Cardiac fibroblast (primary cell): ENCODE results near the gene FRAT2.
A peak's percentile ranks its signal among the peaks of the same experiment; 100 is the strongest.
"Not testable (repeated sequence)": the region's sequence is repeated elsewhere in the genome, so short reads cannot be mapped to it uniquely, and the experiment has no call there.

Experiments used
- DNase-seq, 2 donors: peaks; one replicate each; pipeline versions ENCODE4 v3.0.0 to v3.0.0-alpha.2; 2010; ENCODE audit warnings: low read depth in 2 of 2
- H3K4me3 ChIP-seq, 2 donors: replicated peaks in 1 of 2; 1 replicate in 1 of 2; 2 replicates in 1 of 2; pipeline ENCODE4 v1.5.1; 2011; ENCODE audit warnings: low read depth in 2 of 2, low read length in 2 of 2, mild to moderate bottlenecking in 2 of 2, moderate library complexity in 1 of 2
- TF ChIP-seq, protein P1 (sequence below): IDR thresholded peaks from one replicate; pipeline ENCODE4 v1.5.1; 2011; ENCODE audit warnings: low read depth, mild to moderate bottlenecking, low read length, inconsistent platforms

Gene FRAT2

DNA sequence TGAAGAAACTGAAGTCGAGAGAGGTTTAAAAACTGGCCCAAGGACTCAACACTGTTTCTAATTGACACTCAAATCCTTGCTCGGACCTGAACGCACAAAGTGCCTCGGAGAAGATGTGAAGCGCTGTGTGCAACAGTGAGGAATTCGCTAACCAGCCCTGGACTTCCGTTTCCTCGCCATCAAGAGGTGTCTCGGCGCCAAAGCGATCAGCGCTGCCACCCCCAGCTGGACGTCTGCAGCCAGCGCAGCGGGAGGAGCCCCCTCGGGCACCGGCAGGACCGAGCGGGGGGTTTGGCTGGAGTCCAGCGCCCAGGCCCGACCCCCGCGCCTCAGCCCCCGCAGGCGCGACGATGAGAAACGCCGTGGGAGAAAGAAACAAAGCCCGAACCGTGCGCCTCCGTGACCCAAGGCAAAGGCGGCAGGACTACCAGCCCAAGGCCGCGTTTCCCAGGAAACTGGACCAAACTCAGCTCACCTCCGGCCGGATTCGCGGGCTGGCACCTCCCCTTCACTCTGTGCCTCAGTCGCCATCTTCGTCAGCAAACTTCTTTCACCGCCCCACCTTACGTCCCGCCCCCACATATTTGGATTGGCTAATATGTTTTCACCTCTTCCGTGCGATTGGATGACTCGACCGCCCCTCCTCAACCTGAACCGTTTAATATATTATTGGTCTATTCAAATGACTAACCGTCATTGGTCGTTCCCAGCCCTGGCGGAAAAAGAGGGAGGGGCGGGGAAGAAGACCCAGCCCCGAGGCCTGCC is 42.2 kb downstream of the FRAT2 start, which contains the start of gene ARHGAP19:
TSS of gene ARHGAP19 (minus strand) at position 541 of the 765 bp plus-strand sequence. CDS start at position 531, 10 bp downstream.
- H3K4me3 ChIP-seq: peak within 1 kb of the TSS; percentile 73 to 88
- TF ChIP-seq, protein P1, sequence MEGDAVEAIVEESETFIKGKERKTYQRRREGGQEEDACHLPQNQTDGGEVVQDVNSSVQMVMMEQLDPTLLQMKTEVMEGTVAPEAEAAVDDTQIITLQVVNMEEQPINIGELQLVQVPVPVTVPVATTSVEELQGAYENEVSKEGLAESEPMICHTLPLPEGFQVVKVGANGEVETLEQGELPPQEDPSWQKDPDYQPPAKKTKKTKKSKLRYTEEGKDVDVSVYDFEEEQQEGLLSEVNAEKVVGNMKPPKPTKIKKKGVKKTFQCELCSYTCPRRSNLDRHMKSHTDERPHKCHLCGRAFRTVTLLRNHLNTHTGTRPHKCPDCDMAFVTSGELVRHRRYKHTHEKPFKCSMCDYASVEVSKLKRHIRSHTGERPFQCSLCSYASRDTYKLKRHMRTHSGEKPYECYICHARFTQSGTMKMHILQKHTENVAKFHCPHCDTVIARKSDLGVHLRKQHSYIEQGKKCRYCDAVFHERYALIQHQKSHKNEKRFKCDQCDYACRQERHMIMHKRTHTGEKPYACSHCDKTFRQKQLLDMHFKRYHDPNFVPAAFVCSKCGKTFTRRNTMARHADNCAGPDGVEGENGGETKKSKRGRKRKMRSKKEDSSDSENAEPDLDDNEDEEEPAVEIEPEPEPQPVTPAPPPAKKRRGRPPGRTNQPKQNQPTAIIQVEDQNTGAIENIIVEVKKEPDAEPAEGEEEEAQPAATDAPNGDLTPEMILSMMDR: no peak
- peak; percentile 99 for DNase-seq

DNA sequence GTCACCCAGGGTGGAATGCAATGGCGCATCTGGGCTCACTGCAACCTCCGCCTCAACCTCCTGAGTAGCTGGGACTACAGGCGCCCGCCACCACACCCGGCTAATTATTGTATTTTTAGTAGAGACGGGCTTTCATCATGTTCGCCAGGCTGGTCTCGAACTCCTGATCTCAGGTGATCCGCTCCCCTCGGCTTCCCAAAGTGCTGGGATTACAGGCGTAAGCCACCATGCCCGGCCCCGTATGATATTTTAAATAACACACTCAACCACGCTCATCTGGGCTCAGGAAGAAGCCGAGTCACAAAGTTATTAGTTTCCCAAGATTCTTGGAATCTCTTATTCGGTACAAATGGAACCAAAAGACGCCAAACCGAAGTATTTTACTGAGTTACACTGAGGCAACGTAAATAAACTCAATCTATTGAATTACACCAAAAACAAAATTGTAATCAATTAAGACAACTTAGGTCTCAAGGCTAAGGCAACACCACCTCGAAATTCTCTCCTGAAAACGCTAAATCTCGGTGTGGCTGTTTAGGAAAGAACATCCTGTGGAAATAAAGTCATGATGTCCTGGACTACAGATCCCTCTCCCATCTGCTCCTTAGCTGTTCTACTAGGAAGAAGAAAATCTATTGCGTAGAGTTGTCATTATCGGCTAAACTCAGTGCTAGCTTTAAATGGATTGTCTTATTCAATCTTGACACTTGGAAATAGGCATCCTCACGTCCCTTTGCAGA is 43.0 kb downstream of the FRAT2 start:
- no peak for DNase-seq
- TF ChIP-seq, protein P1: no peak
- H3K4me3 ChIP-seq: peak overlapping the region; percentile 73 to 88

DNA sequence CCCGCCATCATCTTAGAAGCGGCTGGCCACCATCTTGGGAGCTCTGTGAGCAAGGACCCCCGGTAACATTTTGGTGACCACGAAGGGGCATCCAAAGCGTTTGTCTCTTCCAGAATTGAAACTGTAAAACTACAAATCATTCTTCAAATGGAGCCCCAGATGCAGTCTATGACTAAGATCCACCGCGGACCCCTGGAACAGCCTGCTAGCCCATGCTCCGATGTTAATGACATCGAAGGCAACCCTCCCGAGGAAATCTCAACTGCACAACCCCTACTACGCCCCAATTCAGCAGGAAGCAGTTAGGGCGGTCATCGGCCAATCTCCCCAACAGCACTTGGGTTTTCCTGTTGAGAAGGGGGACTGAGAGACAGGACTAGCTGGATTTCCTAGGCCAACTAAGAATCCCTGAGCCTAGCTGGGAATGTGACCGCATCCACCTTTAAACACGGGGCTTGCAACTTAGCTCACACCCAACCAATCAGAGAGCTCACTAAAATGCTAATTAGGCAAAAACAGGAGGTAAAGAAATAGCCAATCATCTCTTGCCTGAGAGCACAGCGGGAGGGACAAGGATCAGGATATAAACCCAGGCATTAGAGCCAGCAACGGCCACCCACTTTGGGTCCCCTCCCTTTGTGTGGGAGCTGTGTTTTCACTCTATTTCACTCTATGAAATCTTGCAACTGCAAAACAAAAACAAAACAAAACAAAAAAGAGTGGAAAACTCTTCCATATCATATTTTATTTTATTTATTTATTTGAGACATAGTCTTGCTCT is 43.8 kb downstream of the FRAT2 start:
- DNase-seq, H3K4me3 ChIP-seq: not testable (repeated sequence)

DNA sequence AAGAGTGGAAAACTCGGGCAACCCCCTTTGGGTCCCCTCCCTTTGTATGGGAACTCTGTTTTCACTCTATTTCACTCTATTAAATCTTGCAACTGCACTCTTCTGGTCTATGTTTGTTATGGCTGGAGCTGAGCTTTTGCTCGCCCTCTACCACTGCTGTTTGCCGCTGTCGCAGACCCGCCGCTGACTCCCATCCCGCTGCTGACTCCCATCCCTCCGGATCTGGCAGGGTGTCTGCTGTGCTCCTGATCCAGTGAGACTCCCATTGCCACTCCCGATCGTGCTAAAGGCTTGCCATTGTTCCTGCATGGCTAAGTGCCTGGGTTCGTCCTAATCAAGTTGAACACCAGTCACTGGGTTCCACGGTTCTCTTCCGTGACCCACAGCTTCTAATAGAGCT is 44.5 kb downstream of the FRAT2 start:
- not testable (repeated sequence) for H3K4me3 ChIP-seq, DNase-seq
